ENCODE measurements around the gene LTBP3.
A peak's percentile ranks its signal among the peaks of the same experiment; 100 is the strongest.

The LTBP3 gene

GRCh38 chr11:65558002-65558929 is at the start of gene LTBP3:
Gene LTBP3, minus strand, starts transcription at chr11:65558359. Its CDS starts 400 bp downstream, at chr11:65557959.
- DNase-seq = peak in 1 of 4 experiments; percentile 40

GRCh38 chr11:65606876-65607613 is 48.9 kb upstream of the LTBP3 start:
- no peak for DNase-seq

- DNase-seq = no peak
These were observed 46.1 kb upstream of the LTBP3 start for GRCh38 chr11:65604258-65604657.

- DNase-seq = no peak
These were observed 41.7 kb upstream of the LTBP3 start for GRCh38 chr11:65599955-65600246.

- no peak for DNase-seq
These were observed 41.2 kb upstream of the LTBP3 start for GRCh38 chr11:65599216-65599954.

GRCh38 chr11:65598258-65598699 is 40.1 kb upstream of the LTBP3 start:
- no peak for DNase-seq

GRCh38 chr11:65596520-65596919 is 38.4 kb upstream of the LTBP3 start:
- DNase-seq = no peak

GRCh38 chr11:65595543-65596281 is 37.6 kb upstream of the LTBP3 start, which contains the start of gene KCNK7:
Gene KCNK7, minus strand, starts transcription at chr11:65595800. Its CDS starts 28 bp downstream, at chr11:65595772.
- DNase-seq = no peak

- DNase-seq = no peak
These were observed 37.0 kb upstream of the LTBP3 start for GRCh38 chr11:65595131-65595530.

- DNase-seq = peak in 1 of 4 experiments; percentile 50
These were observed 35.6 kb upstream of the LTBP3 start for GRCh38 chr11:65593518-65594414.

- DNase-seq = no peak
These were observed 34.8 kb upstream of the LTBP3 start for GRCh38 chr11:65592858-65593517.

GRCh38 chr11:65591939-65592857 is 34.0 kb upstream of the LTBP3 start:
- no peak for DNase-seq

- DNase-seq = no peak
These were observed 32.1 kb upstream of the LTBP3 start for GRCh38 chr11:65590240-65590738.

- no peak for DNase-seq
These were observed 31.5 kb upstream of the LTBP3 start for GRCh38 chr11:65589444-65590239.

- DNase-seq = peak; percentile 24 to 61 (median 38)
These were observed 30.3 kb upstream of the LTBP3 start for GRCh38 chr11:65588199-65589054.

- DNase-seq = no peak
These were observed 28.5 kb upstream of the LTBP3 start for GRCh38 chr11:65586676-65587075.

- DNase-seq = no peak
These were observed 28.1 kb upstream of the LTBP3 start for GRCh38 chr11:65586247-65586630.

Measured in activated naive CD4-positive, alpha-beta T cell (primary cell).